Endometrial microvascular endothelial cells (primary cell): ENCODE data around the gene ASIC2. TPM values are rescaled to one million over a fixed set of nuclear protein-coding genes. Genes with fewer than 3 reads are reported as not detected.

Source experiments
- in situ Hi-C: cut with HindIII; loops from 2 replicates; pipeline ENCODE4 v1.10.0; 2017; ENCODE audit warnings: low sequenced_read_pairs, low pct_unique_long_range_greater_than_20kb; ENCODE audit errors: inconsistent ontology term
- total RNA-seq: library from RNA; depleted of rRNA; stranded (reverse); fragments of >200 nt; gene quantifications from one replicate; pipeline ENCODE4 v1.2.3, GENCODE V29; 2015; ENCODE audit errors: inconsistent ontology term

The ASIC2 gene
- total RNA-seq, 1 donor from 2014 or later, result not detected

DNA sequence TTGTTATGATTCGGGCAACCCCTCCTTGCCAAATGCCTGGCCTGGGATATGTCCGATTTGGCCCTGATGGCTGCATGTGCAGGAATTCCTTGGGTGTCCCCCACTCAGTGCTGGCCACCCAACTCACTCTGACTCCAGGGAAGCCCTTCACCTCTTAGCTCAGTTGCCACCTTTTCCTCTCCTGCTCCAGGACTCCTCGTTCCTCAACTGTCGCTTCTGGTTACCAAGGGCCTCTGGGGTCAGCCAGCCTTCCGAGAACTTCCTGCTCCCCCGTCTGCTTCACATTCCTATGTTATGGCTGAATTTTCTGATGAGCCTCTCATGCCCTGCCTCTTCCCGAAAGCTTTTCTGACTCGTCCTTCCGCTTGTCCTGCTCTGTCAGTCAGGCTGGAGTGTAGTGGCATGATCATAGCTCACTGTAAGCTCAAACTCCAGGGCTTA is 237.9 kb downstream of the ASIC2 start:
- in situ Hi-C loops, result no loop called here

DNA sequence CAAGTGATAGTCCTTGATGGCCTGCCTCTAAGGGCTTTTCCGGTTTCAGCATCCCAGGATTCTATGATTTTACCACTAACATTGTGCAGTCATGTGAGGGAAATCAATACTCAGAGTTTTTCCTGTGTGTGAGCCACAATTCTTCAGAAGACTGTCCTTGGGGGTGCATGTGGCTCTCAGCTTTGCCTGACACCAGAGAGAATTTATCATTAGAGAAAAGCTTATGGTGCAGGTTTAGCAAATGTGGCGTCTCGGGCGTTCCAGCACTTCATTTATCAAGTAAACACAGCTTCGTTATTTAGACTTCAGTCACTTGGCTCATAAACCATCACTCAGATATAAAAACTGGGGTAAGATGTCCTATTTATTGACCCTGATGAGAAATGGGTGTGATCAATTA is 238.7 kb downstream of the ASIC2 start:
- in situ Hi-C loops, result no loop called here

DNA sequence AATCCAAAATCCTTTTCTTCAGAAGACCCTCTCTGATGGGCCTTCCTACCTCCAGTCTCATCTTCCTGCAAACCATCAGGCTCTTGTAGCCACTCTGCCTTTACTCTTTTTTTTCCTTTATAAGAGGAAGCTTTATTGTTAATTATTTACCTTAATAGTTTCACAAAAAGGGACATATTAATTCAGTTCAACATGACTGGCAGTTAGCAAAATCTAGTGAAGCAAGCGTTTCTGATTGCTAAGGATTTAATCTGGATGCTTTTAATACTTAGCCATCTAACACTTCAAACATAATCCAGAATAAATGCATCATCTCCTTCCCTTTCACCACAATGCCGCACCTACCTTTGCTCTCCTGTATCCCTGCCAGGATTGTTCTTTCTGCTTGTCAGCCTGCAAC is 239.4 kb downstream of the ASIC2 start:
- in situ Hi-C loops, result no loop called here

GRCh38 chr17:33052856-33053255 is 240.2 kb downstream of the ASIC2 start:
- in situ Hi-C loops, result no loop called here

DNA sequence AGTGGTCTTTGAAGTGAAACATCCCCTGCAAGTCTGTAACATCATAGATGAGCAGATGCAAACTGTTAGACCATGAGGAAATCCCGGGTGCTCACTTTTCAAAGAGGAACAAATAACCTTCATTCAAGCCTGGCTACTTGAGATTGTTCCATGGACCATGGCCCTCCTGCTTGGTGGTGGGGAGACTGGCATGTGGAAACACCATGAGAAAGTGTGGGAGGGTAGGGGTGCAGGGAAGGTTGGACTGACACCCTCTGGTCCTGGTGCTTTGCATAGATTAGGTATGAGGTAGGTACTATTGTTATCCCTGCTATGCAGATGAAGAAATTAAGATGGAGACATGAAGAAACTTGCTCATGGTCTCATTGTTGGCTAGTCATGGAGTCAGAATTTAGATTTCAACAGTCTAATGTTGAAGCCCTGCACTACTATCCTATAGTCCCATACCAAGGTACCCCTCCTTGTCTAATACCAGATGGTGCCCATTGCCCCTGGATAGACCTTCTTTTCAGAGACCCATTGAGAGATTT is 242.4 kb downstream of the ASIC2 start:
- in situ Hi-C loops, result no loop called here

DNA sequence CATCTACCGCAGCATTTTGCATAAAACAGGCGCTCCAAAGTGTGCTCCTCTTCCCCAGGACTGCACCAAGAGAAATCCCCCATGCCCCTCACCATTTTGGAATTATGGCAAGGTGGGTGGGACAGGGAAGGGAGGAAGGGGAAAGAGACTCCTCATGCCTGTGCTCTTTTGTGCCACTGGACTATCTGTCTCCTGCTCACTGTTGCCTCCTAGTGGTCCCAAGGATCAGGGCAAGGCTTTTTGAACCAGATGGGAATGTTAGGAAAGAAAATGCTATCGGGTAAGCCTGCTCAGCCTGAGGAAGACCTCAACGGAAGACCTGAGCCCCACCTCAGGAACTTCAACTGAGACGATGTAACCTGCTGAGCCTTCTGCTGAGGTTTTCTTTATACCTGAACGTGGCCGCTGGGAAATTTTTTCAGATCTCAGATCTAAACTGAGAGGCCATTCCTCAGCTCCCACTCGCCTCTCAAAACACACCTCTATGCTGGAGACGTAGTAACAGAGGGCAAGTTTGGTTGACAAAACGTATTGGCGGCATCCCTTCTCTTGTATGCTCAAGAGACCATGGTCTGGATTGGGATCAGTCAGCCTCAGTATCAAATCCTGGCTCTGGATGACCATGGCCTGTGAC is 243.2 kb downstream of the ASIC2 start:
- in situ Hi-C loops, result no loop called here

- in situ Hi-C loops, result no loop called here
Measured at GRCh38 chr17:33046361-33047255, 246.5 kb downstream of the ASIC2 start.

DNA sequence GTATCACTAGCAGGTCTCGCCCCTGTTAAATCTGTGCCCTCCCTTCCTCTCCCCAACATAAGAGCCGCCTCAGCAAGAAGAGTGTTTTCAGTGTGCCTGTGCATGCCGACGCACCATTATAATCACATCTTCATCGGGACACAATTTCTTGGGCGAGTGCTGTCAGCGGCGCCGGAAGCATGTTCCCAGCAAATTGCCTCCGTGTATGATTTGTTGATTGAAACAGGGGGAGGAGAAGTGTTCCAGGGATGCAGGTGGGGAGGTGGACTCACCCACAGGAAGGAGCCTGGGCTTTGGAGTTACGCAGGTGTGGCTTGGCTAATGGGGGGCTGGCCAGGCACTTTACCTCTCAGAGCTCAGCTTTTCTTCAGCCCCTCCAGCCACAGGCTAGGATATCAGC is 247.9 kb downstream of the ASIC2 start:
- in situ Hi-C loops, result no loop called here

GRCh38 chr17:33044771-33045170 is 248.3 kb downstream of the ASIC2 start:
- in situ Hi-C loops, result no loop called here

- in situ Hi-C loops, result no loop called here
Measured at GRCh38 chr17:33040461-33040860, 252.6 kb downstream of the ASIC2 start.

GRCh38 chr17:33039874-33040273 is 253.2 kb downstream of the ASIC2 start:
- in situ Hi-C loops, result no loop called here

- in situ Hi-C loops, result no loop called here
Measured at GRCh38 chr17:33038740-33039139, 254.4 kb downstream of the ASIC2 start.

DNA sequence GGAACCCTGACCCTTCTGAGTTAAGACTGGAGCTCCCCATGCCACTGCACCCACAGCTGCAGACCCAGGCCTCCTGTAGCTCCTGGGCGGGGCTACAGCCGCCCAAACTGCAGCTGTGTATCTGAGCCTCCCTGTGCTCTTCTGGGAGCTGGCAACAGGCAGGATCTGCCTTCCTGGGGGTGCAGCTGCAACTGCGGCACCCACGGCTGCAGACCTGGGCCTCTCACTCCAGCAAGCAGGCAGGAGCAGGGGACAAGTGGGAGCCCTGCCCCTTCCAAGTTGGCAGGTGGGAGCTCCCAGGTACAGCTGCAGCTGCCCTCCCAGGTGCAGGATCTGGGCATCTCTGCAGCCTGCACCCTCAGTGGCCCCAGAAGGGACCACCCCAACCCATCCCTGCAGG is 259.9 kb downstream of the ASIC2 start:
- in situ Hi-C loops, result no loop called here

GRCh38 chr17:33028778-33029177 is 264.3 kb downstream of the ASIC2 start:
- in situ Hi-C loops, result no loop called here

- in situ Hi-C loops, result no loop called here
Measured at GRCh38 chr17:33028061-33028460, 265.0 kb downstream of the ASIC2 start.

DNA sequence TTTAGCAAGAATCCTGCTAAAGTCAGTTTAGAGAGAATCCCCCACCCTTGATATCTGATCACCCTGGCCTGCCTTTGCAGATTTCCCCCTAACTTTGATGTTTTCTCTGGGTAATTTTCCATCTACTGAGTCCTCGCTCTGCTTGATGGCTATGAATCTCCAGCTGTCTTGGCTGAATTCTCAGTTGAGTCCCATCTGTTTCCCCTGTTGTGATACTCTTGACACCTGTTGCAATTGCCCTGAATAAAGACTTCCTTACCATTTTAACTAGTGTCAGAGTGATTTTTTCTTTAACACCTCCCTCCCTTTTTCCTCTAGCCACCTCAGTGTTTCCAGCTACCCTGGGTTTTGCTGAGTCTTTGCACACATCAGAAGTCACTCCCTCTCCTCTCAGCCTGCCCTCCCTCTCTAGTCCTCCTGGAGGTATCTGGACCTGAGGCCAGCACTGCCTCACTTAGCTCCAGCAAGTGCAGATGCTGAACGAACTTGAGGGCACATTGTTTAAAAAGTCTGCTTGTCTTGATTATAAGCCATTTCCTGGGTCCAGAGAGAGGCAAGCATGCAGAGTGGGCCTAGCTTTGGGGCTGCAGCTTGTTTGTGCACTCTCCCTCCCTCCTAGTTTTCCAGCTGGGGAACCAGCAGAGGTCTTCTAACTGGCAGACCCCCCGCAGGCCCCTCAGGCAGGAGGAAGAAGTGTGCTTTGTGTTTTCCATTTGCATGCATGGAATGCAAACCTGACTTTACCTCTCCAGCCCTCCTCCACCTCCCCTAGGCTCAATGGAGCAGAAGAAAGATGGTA is 268.2 kb downstream of the ASIC2 start:
- in situ Hi-C loops, result no loop called here

- in situ Hi-C loops, result no loop called here
Measured at GRCh38 chr17:33023790-33024189, 269.3 kb downstream of the ASIC2 start.

- in situ Hi-C loops, result no loop called here
Measured at GRCh38 chr17:33021731-33022408, 271.2 kb downstream of the ASIC2 start.
